ENCODE results near the gene VTI1A. TPM values are rescaled to one million over a fixed set of nuclear protein-coding genes. Genes with fewer than 3 reads are reported as not detected.

The VTI1A gene
- total and polyA plus RNA-seq, 2 experiments from 2014 or later, result 26.8 to 31.0 TPM

DNA sequence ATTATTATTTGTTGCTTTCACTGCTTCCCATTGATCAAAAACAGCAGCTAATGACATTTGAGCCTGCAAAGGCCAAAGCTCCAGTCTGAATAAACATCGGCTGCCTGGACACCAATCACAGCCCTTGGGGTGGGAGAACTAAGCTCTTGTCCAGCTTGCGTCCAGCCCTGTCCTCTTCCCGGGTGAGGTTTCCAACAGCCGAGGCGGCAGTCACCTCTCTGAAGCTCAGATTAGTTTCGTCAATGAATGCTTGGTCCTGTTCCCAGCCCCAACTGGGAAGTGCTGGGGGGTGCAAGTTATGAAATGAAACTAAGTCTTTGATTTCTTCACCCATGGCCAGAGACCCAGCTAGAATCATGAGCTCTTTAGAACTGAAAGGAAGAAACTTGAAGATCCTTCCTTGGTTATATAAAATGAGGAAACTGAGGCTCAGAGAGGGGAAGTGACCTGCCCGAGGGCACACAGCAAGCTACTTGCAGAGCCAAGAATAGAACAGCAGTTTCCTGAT is 389.0 kb downstream of the VTI1A start:
- peaks cover 5% of the 10 kb centered on the region; the same call in 1 of the 3 replicates for H3K9me3 Mint-ChIP-seq
- ATAC-seq, result no peak
- Histone ChIP-seq H3K4me1 (ENCODE audit: insufficient read depth) (peaks cover 44% of the 10 kb centered on the region), H3K27ac (ENCODE audit: low read depth) (no peak overlapping the region), H3K27me3 (ENCODE audit: insufficient read depth) (peaks cover 7% of the 10 kb centered on the region), H4K20me1 (replicated peaks; ENCODE audit: insufficient read depth) (no peaks in the 10 kb centered on the region), H2AFZ (no peak overlapping the region), H3K36me3 (ENCODE audit: insufficient read depth) (no peaks in the 10 kb centered on the region), H3K9me2 (ENCODE audit: insufficient read depth) (peaks cover 17% of the 10 kb centered on the region; the same call in 1 of the 2 replicates), H3K4me2 (0 out of 2 replicates have a peak overlapping the region, but pooled peaks have one; percentile 26), H3K4me3 (no peak overlapping the region), H3F3A (replicated peaks; ENCODE audit: low read depth) (peaks cover 10% of the 10 kb centered on the region), H3K79me2 (replicated peaks; ENCODE audit: insufficient read depth) (no peaks in the 10 kb centered on the region)
- H3K4me1 Mint-ChIP-seq, result peaks cover 66% of the 10 kb centered on the region
- no peak for TF ChIP-seq CREB1 (CRISPR knock-in tag; IDR thresholded peaks at IDR 0.05; ENCODE audit: low read depth)
- TF ChIP-seq POLR2AphosphoS5 (IDR thresholded peaks at IDR 0.05; ENCODE audit: low read depth), result no peak
- TF ChIP-seq, protein P1, sequence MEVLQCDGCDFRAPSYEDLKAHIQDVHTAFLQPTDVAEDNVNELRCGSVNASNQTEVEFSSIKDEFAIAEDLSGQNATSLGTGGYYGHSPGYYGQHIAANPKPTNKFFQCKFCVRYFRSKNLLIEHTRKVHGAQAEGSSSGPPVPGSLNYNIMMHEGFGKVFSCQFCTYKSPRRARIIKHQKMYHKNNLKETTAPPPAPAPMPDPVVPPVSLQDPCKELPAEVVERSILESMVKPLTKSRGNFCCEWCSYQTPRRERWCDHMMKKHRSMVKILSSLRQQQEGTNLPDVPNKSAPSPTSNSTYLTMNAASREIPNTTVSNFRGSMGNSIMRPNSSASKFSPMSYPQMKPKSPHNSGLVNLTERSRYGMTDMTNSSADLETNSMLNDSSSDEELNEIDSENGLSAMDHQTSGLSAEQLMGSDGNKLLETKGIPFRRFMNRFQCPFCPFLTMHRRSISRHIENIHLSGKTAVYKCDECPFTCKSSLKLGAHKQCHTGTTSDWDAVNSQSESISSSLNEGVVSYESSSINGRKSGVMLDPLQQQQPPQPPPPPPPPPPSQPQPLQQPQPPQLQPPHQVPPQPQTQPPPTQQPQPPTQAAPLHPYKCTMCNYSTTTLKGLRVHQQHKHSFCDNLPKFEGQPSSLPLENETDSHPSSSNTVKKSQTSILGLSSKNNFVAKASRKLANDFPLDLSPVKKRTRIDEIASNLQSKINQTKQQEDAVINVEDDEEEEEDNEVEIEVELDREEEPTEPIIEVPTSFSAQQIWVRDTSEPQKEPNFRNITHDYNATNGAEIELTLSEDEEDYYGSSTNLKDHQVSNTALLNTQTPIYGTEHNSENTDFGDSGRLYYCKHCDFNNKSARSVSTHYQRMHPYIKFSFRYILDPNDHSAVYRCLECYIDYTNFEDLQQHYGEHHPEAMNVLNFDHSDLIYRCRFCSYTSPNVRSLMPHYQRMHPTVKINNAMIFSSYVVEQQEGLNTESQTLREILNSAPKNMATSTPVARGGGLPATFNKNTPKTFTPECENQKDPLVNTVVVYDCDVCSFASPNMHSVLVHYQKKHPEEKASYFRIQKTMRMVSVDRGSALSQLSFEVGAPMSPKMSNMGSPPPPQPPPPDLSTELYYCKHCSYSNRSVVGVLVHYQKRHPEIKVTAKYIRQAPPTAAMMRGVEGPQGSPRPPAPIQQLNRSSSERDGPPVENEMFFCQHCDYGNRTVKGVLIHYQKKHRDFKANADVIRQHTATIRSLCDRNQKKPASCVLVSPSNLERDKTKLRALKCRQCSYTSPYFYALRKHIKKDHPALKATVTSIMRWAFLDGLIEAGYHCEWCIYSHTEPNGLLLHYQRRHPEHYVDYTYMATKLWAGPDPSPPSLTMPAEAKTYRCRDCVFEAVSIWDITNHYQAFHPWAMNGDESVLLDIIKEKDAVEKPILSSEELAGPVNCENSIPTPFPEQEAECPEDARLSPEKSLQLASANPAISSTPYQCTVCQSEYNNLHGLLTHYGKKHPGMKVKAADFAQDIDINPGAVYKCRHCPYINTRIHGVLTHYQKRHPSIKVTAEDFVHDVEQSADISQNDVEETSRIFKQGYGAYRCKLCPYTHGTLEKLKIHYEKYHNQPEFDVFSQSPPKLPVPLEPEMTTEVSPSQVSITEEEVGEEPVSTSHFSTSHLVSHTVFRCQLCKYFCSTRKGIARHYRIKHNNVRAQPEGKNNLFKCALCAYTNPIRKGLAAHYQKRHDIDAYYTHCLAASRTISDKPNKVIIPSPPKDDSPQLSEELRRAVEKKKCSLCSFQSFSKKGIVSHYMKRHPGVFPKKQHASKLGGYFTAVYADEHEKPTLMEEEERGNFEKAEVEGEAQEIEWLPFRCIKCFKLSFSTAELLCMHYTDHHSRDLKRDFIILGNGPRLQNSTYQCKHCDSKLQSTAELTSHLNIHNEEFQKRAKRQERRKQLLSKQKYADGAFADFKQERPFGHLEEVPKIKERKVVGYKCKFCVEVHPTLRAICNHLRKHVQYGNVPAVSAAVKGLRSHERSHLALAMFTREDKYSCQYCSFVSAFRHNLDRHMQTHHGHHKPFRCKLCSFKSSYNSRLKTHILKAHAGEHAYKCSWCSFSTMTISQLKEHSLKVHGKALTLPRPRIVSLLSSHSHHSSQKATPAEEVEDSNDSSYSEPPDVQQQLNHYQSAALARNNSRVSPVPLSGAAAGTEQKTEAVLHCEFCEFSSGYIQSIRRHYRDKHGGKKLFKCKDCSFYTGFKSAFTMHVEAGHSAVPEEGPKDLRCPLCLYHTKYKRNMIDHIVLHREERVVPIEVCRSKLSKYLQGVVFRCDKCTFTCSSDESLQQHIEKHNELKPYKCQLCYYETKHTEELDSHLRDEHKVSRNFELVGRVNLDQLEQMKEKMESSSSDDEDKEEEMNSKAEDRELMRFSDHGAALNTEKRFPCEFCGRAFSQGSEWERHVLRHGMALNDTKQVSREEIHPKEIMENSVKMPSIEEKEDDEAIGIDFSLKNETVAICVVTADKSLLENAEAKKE (CRISPR knock-in tag; IDR thresholded peaks at IDR 0.05), result no peak
- TF ChIP-seq EZH2 (IDR thresholded peaks at IDR 0.05; ENCODE audit: low read depth, unreplicated experiment), result no peak
- no peak for TF ChIP-seq NANOG (IDR thresholded peaks at IDR 0.05; ENCODE audit: borderline replicate concordance)
- TF ChIP-seq EZH2phosphoT487 (IDR thresholded peaks at IDR 0.05; ENCODE audit: unreplicated experiment), result no peak
- TF ChIP-seq CTCF (conservative IDR thresholded peaks at IDR 0.05; ENCODE audit: low read depth in 2 of 2), result no peak
- no peak overlapping the region for H3K4me3 Mint-ChIP-seq
- DNase-seq (ENCODE audit: low spot score), result no peak
- H3K27ac Mint-ChIP-seq, result no peak overlapping the region
- H3K36me3 Mint-ChIP-seq (ENCODE audit: low read depth), result no peaks in the 10 kb centered on the region
- H3K27me3 Mint-ChIP-seq (ENCODE audit: insufficient read depth, low read depth, poor library complexity), result peaks cover 25% of the 10 kb centered on the region
